Measurements from ENCODE around the gene RIMS1. TPM values are rescaled to one million over a fixed set of nuclear protein-coding genes. Genes with fewer than 3 reads are reported as not detected.

The RIMS1 gene
- total and polyA plus RNA-seq, 2 donors (not counting 3 experiments of a cell fraction or from before 2014, with no cell fraction given), result 0.15 TPM; not detected in 1

DNA sequence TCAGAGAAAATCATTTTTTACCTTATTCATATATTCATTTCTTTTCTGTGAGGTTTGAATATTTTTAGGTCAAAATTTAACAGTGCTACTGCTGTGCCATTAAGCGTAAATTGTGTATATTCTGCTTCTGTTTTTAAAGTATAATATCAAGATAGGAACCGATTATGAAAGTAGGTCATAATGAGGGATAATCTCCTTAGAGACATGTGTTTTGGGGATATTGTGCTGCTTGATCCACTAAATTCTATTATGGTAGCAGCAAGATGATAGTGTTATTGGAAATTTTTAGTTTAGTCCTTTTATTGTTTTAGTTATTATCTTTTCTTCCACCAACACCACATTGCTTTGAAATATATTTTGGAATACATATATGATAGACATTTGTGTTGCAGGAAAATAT is 244.0 kb downstream of the RIMS1 start:
- POLR2A ChIA-PET, result no interaction called here
- H3K36me3 ChIP-seq (ENCODE audit: control insufficient read depth in 2 of 2, extremely low read depth in 1 of 2, insufficient read depth in 2 of 2, low read length in 2 of 2), result no peaks in the 10 kb centered on the region
- no peaks in the 10 kb centered on the region for H3K9me3 ChIP-seq (replicated peaks; ENCODE audit: control insufficient read depth, insufficient read depth, low read length)
- H3K9me1 ChIP-seq (replicated peaks; ENCODE audit: control insufficient read depth, extremely low read depth, insufficient read depth, low read length), result no peaks in the 10 kb centered on the region
- no peak for TF ChIP-seq GATA2 (IDR thresholded peaks at IDR 0.05; ENCODE audit: insufficient read depth, insufficient read length, low read depth, low read length)
- no peak for TF ChIP-seq CTCF (IDR thresholded peaks at IDR 0.05; ENCODE audit: extremely low read depth in 1 of 2, insufficient read depth in 1 of 2, low read depth in 1 of 2, low read length in 2 of 2)
- no peak for TF ChIP-seq EZH2 (IDR thresholded peaks at IDR 0.05; ENCODE audit: borderline replicate concordance, low read depth, low read length, severe bottlenecking)
- TF ChIP-seq MYC (IDR thresholded peaks at IDR 0.05; ENCODE audit: low read depth, low read length), result no peak
- TF ChIP-seq POLR2A (IDR thresholded peaks at IDR 0.05; ENCODE audit: low read depth, low read length), result no peak
- TF ChIP-seq JUN (IDR thresholded peaks at IDR 0.05; ENCODE audit: borderline replicate concordance, insufficient read depth, insufficient read length, low read depth), result no peak
- no peak for TF ChIP-seq POLR2AphosphoS5 (IDR thresholded peaks at IDR 0.05; ENCODE audit: insufficient read depth, low read depth, low read length)
- TF ChIP-seq FOS (IDR thresholded peaks at IDR 0.05; ENCODE audit: borderline replicate concordance, insufficient read depth, low read length), result no peak
- no peak for TF ChIP-seq MAX (IDR thresholded peaks at IDR 0.05; ENCODE audit: insufficient read depth, insufficient read length)
- H3K4me1 ChIP-seq (ENCODE audit: control insufficient read depth, extremely low read depth, insufficient read depth, low read length), result no peaks in the 10 kb centered on the region
- H3K79me2 ChIP-seq (ENCODE audit: control insufficient read depth, insufficient read depth, low read length), result no peaks in the 10 kb centered on the region
- H3K9ac ChIP-seq (replicated peaks; ENCODE audit: extremely low read depth, insufficient read depth, low read length), result no peak overlapping the region
- DNase-seq (ENCODE audit: low read depth, low spot score), result no peak
- FAIRE-seq, result no peak
- H2AFZ ChIP-seq (ENCODE audit: low read depth, low read length), result no peak overlapping the region
- H3K27ac ChIP-seq (ENCODE audit: insufficient read depth, low read depth, low read length), result no peak overlapping the region
- no peak overlapping the region for H3K4me2 ChIP-seq (ENCODE audit: insufficient read depth, low read length)
- dilution Hi-C loops (cut with MboI; ENCODE audit: extremely low pct_ligation_motif_present, low sequenced_read_pairs), result no loop called here
- CTCF ChIA-PET, result no interaction called here
- H3K27me3 ChIP-seq (ENCODE audit: control insufficient read depth in 2 of 2, insufficient read depth in 2 of 2, low read length in 2 of 2), result peaks cover 0 to 2% of the 10 kb centered on the region in 2 experiments
- no peaks in the 10 kb centered on the region for H4K20me1 ChIP-seq (replicated peaks; ENCODE audit: control insufficient read depth, extremely low read depth, insufficient read depth, low read length)
- no TSS peak for BruUV-seq (replicated peaks)
- H3K4me3 ChIP-seq (replicated peaks in 1 of 3; ENCODE audit: insufficient read depth in 1 of 3, low read depth in 1 of 3, low read length in 3 of 3), result no peak overlapping the region
- intact Hi-C loops (cut with micrococcal nuclease), result no loop called here
